Measurements from ENCODE around the gene DLG5.
"Not testable (repeated sequence)": the region's sequence is repeated elsewhere in the genome, so short reads cannot be mapped to it uniquely, and the experiment has no call there.

Gene DLG5

DNA sequence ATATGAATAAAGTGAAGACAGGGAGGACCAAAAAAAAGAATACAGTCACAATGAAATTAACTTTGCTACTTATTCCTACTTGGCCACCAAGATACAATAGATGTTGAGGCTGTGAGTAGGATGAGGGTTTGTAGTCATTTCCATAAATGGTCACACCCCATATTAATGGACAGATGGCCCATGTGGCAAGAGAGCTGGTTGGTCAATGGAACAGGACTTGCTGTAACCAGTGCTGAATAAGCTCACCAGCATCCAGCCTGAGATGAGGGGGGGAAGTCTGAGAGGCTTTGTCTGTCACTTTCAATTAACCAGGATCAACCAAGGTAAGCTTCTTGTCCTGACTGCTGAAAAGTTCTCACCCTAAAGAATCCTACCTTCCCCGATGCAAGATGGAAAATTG, 158.5 kb downstream of the DLG5 start:
- Histone ChIP-seq H3K36me3 (ENCODE audit: control insufficient read depth, insufficient read depth, low read length) (no peaks in the 10 kb centered on the region), H3K9me3 (ENCODE audit: control insufficient read depth, low read length) (no peaks in the 10 kb centered on the region), H3K4me3 (ENCODE audit: low read length) (no peak overlapping the region), H3K27me3 (ENCODE audit: control insufficient read depth, insufficient read depth, low read length) (no peaks in the 10 kb centered on the region), H3K4me1 (ENCODE audit: control insufficient read depth, insufficient read depth, low read length) (no peaks in the 10 kb centered on the region), H3K9ac (ENCODE audit: low read length) (no peak overlapping the region)

GRCh38 chr10:77763453-77764430, 162.8 kb downstream of the DLG5 start:
- Histone ChIP-seq H3K36me3 (ENCODE audit: control insufficient read depth, insufficient read depth, low read length) (no peaks in the 10 kb centered on the region), H3K27me3 (ENCODE audit: control insufficient read depth, insufficient read depth, low read length) (no peaks in the 10 kb centered on the region), H3K4me1 (ENCODE audit: control insufficient read depth, insufficient read depth, low read length) (no peaks in the 10 kb centered on the region), H3K9ac (ENCODE audit: low read length) (no peak overlapping the region), H3K4me3 (ENCODE audit: low read length) (no peak overlapping the region), H3K9me3 (ENCODE audit: control insufficient read depth, low read length) (no peaks in the 10 kb centered on the region)

GRCh38 chr10:77758406-77758805, 168.1 kb downstream of the DLG5 start:
- not testable (repeated sequence) for H3K4me3 ChIP-seq (ENCODE audit: low read length); H3K9ac ChIP-seq (ENCODE audit: low read length); H3K36me3 ChIP-seq (ENCODE audit: control insufficient read depth, insufficient read depth, low read length); H3K9me3 ChIP-seq (ENCODE audit: control insufficient read depth, low read length); H3K27me3 ChIP-seq (ENCODE audit: control insufficient read depth, insufficient read depth, low read length); H3K4me1 ChIP-seq (ENCODE audit: control insufficient read depth, insufficient read depth, low read length)

DNA sequence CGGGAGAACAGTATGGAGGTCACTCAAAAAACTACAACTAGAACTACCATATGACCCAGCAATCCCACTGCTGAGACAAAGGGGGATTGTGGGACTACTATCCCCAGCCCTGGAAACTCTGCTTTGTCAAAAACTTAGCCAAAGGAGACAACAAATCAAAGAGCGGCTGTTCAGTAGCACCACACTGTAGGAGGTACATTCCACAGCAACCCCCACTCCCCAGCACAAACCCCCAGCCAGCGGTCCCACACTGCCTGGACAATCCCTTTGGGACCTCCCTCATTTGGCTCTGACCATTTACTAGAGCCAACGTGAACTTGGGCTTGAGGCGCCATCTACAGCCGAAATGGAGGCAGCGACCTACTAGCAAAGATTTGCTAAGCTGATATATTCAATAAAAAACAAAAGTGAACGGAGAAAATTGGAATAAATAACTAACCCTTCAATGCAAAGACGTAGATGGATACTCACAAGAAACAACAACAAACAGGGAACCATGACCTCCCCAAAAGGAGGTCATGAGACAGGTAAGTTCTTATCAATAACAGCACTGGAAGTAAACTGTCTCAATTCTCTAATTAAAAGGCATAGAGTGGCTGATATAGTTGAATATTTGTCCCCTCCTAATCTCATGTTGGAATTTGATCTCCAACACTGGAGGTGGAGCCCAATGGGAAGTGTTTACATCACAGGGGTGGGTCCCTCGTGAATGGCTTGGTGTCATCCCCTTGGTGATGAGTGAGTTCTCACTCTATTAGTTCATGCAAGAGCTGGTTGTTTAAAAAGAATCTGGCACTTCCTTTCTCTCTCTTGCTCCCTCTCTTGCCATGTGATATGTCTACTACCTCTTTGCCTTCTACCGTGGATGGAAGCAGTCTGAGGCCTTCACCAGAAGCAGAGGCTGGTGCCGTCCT, 170.0 kb downstream of the DLG5 start:
- Histone ChIP-seq H3K4me3 (ENCODE audit: low read length) (no peak overlapping the region), H3K9ac (ENCODE audit: low read length) (no peak overlapping the region), H3K9me3 (ENCODE audit: control insufficient read depth, low read length) (no peaks in the 10 kb centered on the region), H3K4me1 (ENCODE audit: control insufficient read depth, insufficient read depth, low read length) (no peaks in the 10 kb centered on the region), H3K36me3 (ENCODE audit: control insufficient read depth, insufficient read depth, low read length) (no peaks in the 10 kb centered on the region), H3K27me3 (ENCODE audit: control insufficient read depth, insufficient read depth, low read length) (no peaks in the 10 kb centered on the region)

- Histone ChIP-seq H3K27me3 (ENCODE audit: control insufficient read depth, insufficient read depth, low read length) (no peaks in the 10 kb centered on the region), H3K36me3 (ENCODE audit: control insufficient read depth, insufficient read depth, low read length) (no peaks in the 10 kb centered on the region)
Measured at GRCh38 chr10:77746047-77746707, 180.4 kb downstream of the DLG5 start.

DNA sequence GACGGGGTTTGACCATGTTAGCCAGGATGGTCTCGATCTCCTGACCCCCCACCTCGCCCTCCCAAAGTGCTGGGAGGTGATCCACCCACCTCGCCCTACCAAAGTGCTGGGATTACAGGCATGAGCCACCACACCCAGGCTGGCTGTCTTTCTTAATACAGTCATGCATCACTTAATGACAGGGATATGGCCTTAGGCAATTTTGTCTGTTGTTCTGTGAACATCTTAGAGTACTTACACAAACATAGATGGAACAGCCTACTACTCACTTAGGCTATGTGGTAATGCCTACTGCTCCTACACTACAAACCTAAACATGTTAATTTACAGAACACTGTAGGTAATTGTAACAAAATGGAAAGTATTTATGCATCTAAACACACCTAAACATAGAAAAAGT, 182.3 kb downstream of the DLG5 start:
- H3K9ac ChIP-seq (ENCODE audit: low read length): no peak overlapping the region
- H3K4me1 ChIP-seq (ENCODE audit: control insufficient read depth, insufficient read depth, low read length): no peaks in the 10 kb centered on the region
- no peak overlapping the region for H3K4me3 ChIP-seq (ENCODE audit: low read length)
- H3K27me3 ChIP-seq (ENCODE audit: control insufficient read depth, insufficient read depth, low read length): no peaks in the 10 kb centered on the region
- no peaks in the 10 kb centered on the region for H3K36me3 ChIP-seq (ENCODE audit: control insufficient read depth, insufficient read depth, low read length)
- H3K9me3 ChIP-seq (ENCODE audit: control insufficient read depth, low read length): no peaks in the 10 kb centered on the region

More at GRCh38 chr10:77746047-77746707, 180.4 kb downstream of the DLG5 start:
- no peaks in the 10 kb centered on the region for H3K9me3 ChIP-seq (ENCODE audit: control insufficient read depth, low read length)
- H3K4me3 ChIP-seq (ENCODE audit: low read length): no peak overlapping the region
- no peak overlapping the region for H3K9ac ChIP-seq (ENCODE audit: low read length)
- no peaks in the 10 kb centered on the region for H3K4me1 ChIP-seq (ENCODE audit: control insufficient read depth, insufficient read depth, low read length)

DNA sequence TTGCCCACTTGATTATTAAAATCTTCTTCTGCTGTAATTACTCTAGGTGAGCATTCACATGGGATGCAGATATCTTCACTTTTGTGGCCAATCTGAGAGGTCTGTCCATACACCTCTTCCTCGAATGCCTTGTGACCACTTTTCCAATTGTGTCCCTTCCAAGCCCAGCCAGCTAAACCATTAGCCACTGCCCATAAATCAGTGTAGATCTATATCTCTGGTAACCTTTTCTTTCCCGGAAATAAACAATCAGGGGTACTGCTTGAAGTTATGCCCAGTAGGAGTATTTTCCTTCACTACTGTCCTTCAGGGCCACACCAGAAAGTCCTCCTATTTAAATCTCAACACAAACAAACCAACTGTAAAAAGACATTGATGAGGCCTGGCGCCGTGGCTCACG, 184.4 kb downstream of the DLG5 start:
- Histone ChIP-seq H3K9ac (ENCODE audit: low read length) (no peak overlapping the region), H3K27me3 (ENCODE audit: control insufficient read depth, insufficient read depth, low read length) (no peaks in the 10 kb centered on the region), H3K4me3 (ENCODE audit: low read length) (no peak overlapping the region), H3K4me1 (ENCODE audit: control insufficient read depth, insufficient read depth, low read length) (no peaks in the 10 kb centered on the region), H3K36me3 (ENCODE audit: control insufficient read depth, insufficient read depth, low read length) (no peaks in the 10 kb centered on the region), H3K9me3 (ENCODE audit: control insufficient read depth, low read length) (no peaks in the 10 kb centered on the region)

DNA sequence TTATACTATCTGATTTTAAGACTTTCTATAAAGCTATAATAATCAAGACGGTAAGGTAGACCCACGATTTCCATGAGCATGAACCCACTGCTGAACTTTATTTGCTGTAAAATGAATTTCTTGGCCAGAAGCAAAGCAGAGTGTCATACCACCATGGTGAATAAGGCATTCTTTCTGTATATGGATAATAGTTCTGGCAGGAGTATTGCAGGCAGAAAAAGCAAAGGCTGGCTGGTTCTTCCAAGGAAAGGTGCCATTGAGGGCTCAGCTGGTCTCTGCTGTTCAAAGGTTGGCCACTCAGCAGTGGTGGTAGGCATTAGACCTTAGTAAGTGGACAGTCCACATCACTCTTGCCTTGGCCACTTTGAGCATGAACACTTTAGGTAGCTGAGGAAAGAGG, 184.8 kb downstream of the DLG5 start:
- Histone ChIP-seq H3K9me3 (ENCODE audit: control insufficient read depth, low read length) (no peaks in the 10 kb centered on the region), H3K4me1 (ENCODE audit: control insufficient read depth, insufficient read depth, low read length) (no peaks in the 10 kb centered on the region), H3K27me3 (ENCODE audit: control insufficient read depth, insufficient read depth, low read length) (no peaks in the 10 kb centered on the region)

More for the DNA sequence above, 184.8 kb downstream of the DLG5 start:
- H3K9ac ChIP-seq (ENCODE audit: low read length): no peak overlapping the region
- H3K4me3 ChIP-seq (ENCODE audit: low read length): no peak overlapping the region
- no peaks in the 10 kb centered on the region for H3K36me3 ChIP-seq (ENCODE audit: control insufficient read depth, insufficient read depth, low read length)
